Measurements from ENCODE around the gene ZNF638.
"Not testable (repeated sequence)": the region's sequence is repeated elsewhere in the genome, so short reads cannot be mapped to it uniquely, and the experiment has no call there.

GRCh38 chr2:71416866-71417265 lies 85.3 kb downstream of the ZNF638 start:
- TF ChIP-seq CTCF (IDR thresholded peaks at IDR 0.05); TCF7L2 (IDR thresholded peaks at IDR 0.05; ENCODE audit: low read depth, low read length); REST (IDR thresholded peaks at IDR 0.05; ENCODE audit: insufficient read depth in 1 of 2, low read depth in 2 of 2, low read length in 1 of 2); POLR2AphosphoS5 (IDR thresholded peaks at IDR 0.05; ENCODE audit: low read depth, low read length); SIN3A (IDR thresholded peaks at IDR 0.05; ENCODE audit: borderline replicate concordance, insufficient read depth, low read depth, low read length): not testable (repeated sequence)

All from Panc1 (cell line).